GM12878 (cell line): ENCODE results near the gene TBX4. TPM values are rescaled to one million over a fixed set of nuclear protein-coding genes. Genes with fewer than 3 reads are reported as not detected.

Experiments
- ATAC-seq: fragments of 200-7000 bp; cut with Tn5 transposase; 3 replicates; pipeline ENCODE4 v1.9.1; 2020; ENCODE audit warnings: mild to moderate bottlenecking, moderate library complexity
- BruUV-seq: library from RNA; stranded (reverse); fragments of 400-500 nt; replicated peaks from 2 replicates; lab custom pipeline; 2021; lab: Mats Ljungman, UMichigan
- CTCF ChIA-PET: fragments of 300-600 bp; sonication (Branson Sonifier 250); formaldehyde crosslinking; extraction: SDS; loops from one replicate; lab custom pipeline; 2021; ENCODE audit warnings: inconsistent platforms; lab: Yijun Ruan, JAX
- POLR2A ChIA-PET: fragments of 350-600 bp; formaldehyde crosslinking; extraction: SDS; loops from one replicate; lab custom pipeline; 2021; ENCODE audit warnings: inconsistent platforms; lab: Charles Lee
- RAD21 ChIA-PET: fragments of 300-600 bp; sonication (Branson Sonifier 250); formaldehyde crosslinking; loops from one replicate; lab custom pipeline; 2023; ENCODE audit warnings: antibody characterized with exemption; ENCODE audit not compliant: unreplicated experiment; lab: Charles Lee
- SMC1A ChIA-PET: fragments of 300-600 bp; sonication (Branson Sonifier 250); formaldehyde crosslinking; loops from one replicate; lab custom pipeline; 2023; ENCODE audit not compliant: unreplicated experiment, uncharacterized antibody; lab: Charles Lee
- DNase-seq: peaks from one replicate; pipeline ENCODE4 v3.0.0-alpha.2; 2011; ENCODE audit warnings: low read depth, low spot score
- FAIRE-seq: peaks from 3 replicates; lab custom pipeline; 2011; peaks lifted over from hg19 to GRCh38; lab: Jason Lieb, UNC
- H2AFZ ChIP-seq: 2 replicates; pipeline ENCODE4 v1.6.0; 2011; ENCODE audit warnings: low read depth, low read length, control low read depth; ENCODE audit not compliant: control insufficient read depth
- H3K27ac ChIP-seq: 2 replicates; pipeline ENCODE4 v1.5.1; 2011; ENCODE audit warnings: control low read depth; ENCODE audit not compliant: control insufficient read depth, insufficient read depth
- H3K27me3 ChIP-seq, 2 experiments: replicated peaks in 1 of 2; 2 replicates each; pipeline versions ENCODE4 v1.6.0 to v1.6.1; 2011; ENCODE audit warnings: low read length in 1 of 2; ENCODE audit not compliant: control insufficient read depth in 2 of 2, insufficient read depth in 2 of 2
- H3K36me3 ChIP-seq, 2 experiments: 2 replicates each; pipeline ENCODE4 v1.5.1; 2011; ENCODE audit warnings: low read length in 1 of 2; ENCODE audit not compliant: control insufficient read depth in 2 of 2, insufficient read depth in 2 of 2
- H3K4me1 ChIP-seq: 2 replicates; pipeline ENCODE4 v1.6.1; 2011; ENCODE audit warnings: mild to moderate bottlenecking, low read length, moderate library complexity, mixed read lengths; ENCODE audit not compliant: control insufficient read depth, insufficient read depth
- H3K4me2 ChIP-seq: 2 replicates; pipeline ENCODE4 v1.6.0; 2011; ENCODE audit warnings: control low read depth; ENCODE audit not compliant: control insufficient read depth, insufficient read depth
- H3K4me3 ChIP-seq: fragments of 200-600 bp; sonication (generic); 2 replicates; pipeline ENCODE4 v1.5.1; 2016
- H3K79me2 ChIP-seq: 2 replicates; pipeline ENCODE4 v1.6.0; 2011; ENCODE audit warnings: low read length; ENCODE audit not compliant: control insufficient read depth, insufficient read depth
- H3K9ac ChIP-seq: 2 replicates; pipeline ENCODE4 v1.8.0; 2011; ENCODE audit warnings: low read length, control low read depth, mixed read lengths; ENCODE audit not compliant: control insufficient read depth, insufficient read depth
- H3K9me3 ChIP-seq: replicated peaks from 3 replicates; pipeline ENCODE4 v1.5.1; 2011; ENCODE audit warnings: mild to moderate bottlenecking, low read length; ENCODE audit not compliant: control insufficient read depth, insufficient read depth
- H4K20me1 ChIP-seq: 2 replicates; pipeline ENCODE4 v1.6.0; 2011; ENCODE audit not compliant: control insufficient read depth, insufficient read depth
- ETV6 ChIP-seq, 2 experiments: fragments of 450-650 bp in 1 of 2; IDR thresholded peaks in 1 of 2; conservative IDR thresholded peaks in 1 of 2; 2 replicates each; pipeline ENCODE4 v1.6.1; 2014; ENCODE audit warnings: antibody characterized with exemption in 1 of 2, borderline replicate concordance in 1 of 2, low read depth in 1 of 2, mild to moderate bottlenecking in 1 of 2, moderate library complexity in 1 of 2
- NFXL1 ChIP-seq: fragments of 450-650 bp; IDR thresholded peaks from 2 replicates; pipeline ENCODE4 v1.6.1; 2017; ENCODE audit warnings: antibody characterized with exemption, mild to moderate bottlenecking, borderline replicate concordance
- PRDM15 ChIP-seq: fragments of 450-650 bp; formaldehyde crosslinking; IDR thresholded peaks from 2 replicates; pipeline ENCODE4 v1.4.0; 2020; ENCODE audit warnings: mild to moderate bottlenecking, moderate library complexity
- WGBS: methylation state at CpG from one replicate; pipeline ENCODE4 v1.1.6; 2016; ENCODE audit warnings: low lambda C conversion rate; ENCODE audit not compliant: insufficient replicate concordance, insufficient coverage; ENCODE audit errors: missing lambda C conversion rate; 5-methylcytosine and 5-hydroxymethylcytosine counted together
- in situ Hi-C: fragments of 300-500 bp; cut with MboI; formaldehyde crosslinking; loops from 9 replicates; pipeline ENCODE4 v1.14.3; 2018; ENCODE audit warnings: mixed read lengths
- intact Hi-C: fragments of 100-400 bp; cut with micrococcal nuclease; formaldehyde crosslinking; loops from one replicate; pipeline ENCODE4 v1.14.2; 2022; ENCODE audit not compliant: unreplicated experiment
- polyA plus RNA-seq, 11 experiments: library from polyadenylated mRNA; depleted of rRNA in 4 of 11; unstranded in 6 of 11; stranded (reverse) in 5 of 11; fragments of >200 nt; fragmentation: Nextera tagmentation in 4 of 11; fragmentation: Illumina TruSeq in 1 of 11; extraction: Ambion mirVana in 4 of 11; extraction: Trizol in 1 of 11; gene quantifications; 1 replicate in 1 of 11; 2 replicates in 10 of 11; pipeline versions ENCODE4 v1.2.1 to v1.2.3, GENCODE V29; 2011 to 2016; ENCODE audit warnings: inconsistent platforms in 2 of 11, missing spikeins in 2 of 11, low read depth in 1 of 11
- total RNA-seq, 4 experiments: library from RNA; depleted of rRNA in 3 of 4; stranded (reverse); fragments of >200 nt in 3 of 4; fragmentation: Illumina TruSeq in 1 of 4; extraction: Trizol in 1 of 4; gene quantifications; 2 replicates each; pipeline versions ENCODE4 v1.2.1 to v1.2.3, GENCODE V29; 2013 to 2021

The TBX4 gene
- total and polyA plus RNA-seq, 10 of the 15 experiments (the other 5 are each of a cell fraction or from before 2014, with no cell fraction given) = 0.01 TPM; not detected in 9

- H3K27ac ChIP-seq = no peak overlapping the region
- peak; percentile 51; the same call in 1 of the 2 replicates for TF ChIP-seq NFXL1
- peak in 1 of 2 experiments; percentile 92; a peak in 2 of 4 replicates for TF ChIP-seq ETV6 (conservative IDR thresholded peaks at IDR 0.05 in 1 of 2, IDR thresholded peaks at IDR 0.05 in 1 of 2; ENCODE audit: borderline replicate concordance in 1 of 2, low read depth in 1 of 2)
- no peak for TF ChIP-seq PRDM15
- in situ Hi-C loops = no loop called here
- H3K4me1 ChIP-seq = no peaks in the 10 kb centered on the region
- ATAC-seq = no peak
- H3K9me3 ChIP-seq = no peaks in the 10 kb centered on the region
- no peak overlapping the region for H2AFZ ChIP-seq
- CTCF ChIA-PET = no interaction called here
- no peak overlapping the region for H3K4me3 ChIP-seq
- RAD21 ChIA-PET = no interaction called here
- intact Hi-C loops = no loop called here
- WGBS = 26% methylated on average over 22 of the region's 22 CpGs
- peaks cover 3% of the 10 kb centered on the region in 2 experiments; a peak in 3 of 4 replicates for H3K27me3 ChIP-seq
- H3K9ac ChIP-seq = no peak overlapping the region
- POLR2A ChIA-PET = no interaction called here
- no peak for FAIRE-seq
- no peak for DNase-seq
- no peaks in the 10 kb centered on the region for H4K20me1 ChIP-seq
- H3K36me3 ChIP-seq = no peaks in the 10 kb centered on the region
- no peak overlapping the region for H3K4me2 ChIP-seq
- no peaks in the 10 kb centered on the region for H3K79me2 ChIP-seq
- SMC1A ChIA-PET = no interaction called here
- no TSS peak for BruUV-seq
Measured at GRCh38 chr17:61486135-61487120, 34.2 kb downstream of the TBX4 start.
